CD4-positive, alpha-beta T cell treated with Interleukin-1 beta for 1 hour (primary cell): Measurements from ENCODE around the gene KRAS.
"Not testable (repeated sequence)": the region's sequence is repeated elsewhere in the genome, so short reads cannot be mapped to it uniquely, and the experiment has no call there.

Source experiments
- DNase-seq, 2 donors: peaks; one replicate each; pipeline ENCODE4 v3.0.0-alpha.2; 2020 to 2022

The KRAS gene

DNA sequence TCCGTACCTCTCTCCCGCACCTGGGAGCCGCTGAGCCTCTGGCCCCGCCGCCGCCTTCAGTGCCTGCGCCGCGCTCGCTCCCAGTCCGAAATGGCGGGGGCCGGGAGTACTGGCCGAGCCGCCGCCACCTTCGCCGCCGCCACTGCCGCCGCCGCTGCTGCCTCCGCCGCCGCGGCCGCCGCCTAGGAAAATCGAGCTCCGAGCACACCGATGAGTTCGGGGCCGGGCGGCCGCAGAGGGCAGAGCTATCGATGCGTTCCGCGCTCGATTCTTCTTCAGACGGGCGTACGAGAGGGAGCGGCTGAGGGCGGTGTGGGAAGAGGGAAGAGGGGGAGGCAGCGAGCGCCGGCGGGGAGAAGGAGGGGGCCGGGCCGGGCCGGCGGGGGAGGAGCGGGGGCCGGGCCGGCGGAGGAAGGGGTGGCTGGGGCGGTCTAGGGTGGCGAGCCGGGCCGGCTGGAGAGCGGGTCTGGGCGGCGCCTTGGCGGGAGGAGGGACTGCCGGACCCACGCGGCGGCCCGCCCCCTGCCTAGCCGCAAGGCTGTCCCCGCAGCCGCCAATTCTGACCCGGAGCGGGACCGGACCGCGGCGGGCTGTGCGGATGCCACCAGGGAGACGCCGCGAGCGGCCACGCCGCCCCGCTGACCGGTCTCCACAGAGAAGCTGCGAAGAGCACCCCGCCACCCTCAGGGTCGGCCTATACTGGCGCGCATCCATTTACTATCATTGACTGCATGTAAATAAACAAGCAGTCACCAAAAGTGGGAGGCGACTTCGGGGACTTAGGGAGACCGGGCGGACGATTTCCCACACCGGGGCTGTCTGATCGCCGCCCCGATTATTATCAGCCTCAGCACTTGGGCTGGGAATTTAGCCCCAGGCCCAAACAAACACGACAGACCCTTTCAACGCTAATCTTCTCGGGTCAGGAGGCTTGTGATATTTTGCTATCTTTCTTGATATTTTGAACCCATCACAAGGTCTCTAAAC is at the start of gene KRAS:
Gene KRAS (minus strand): TSS at position 186 of the 987 bp plus-strand sequence.
- DNase-seq = peak; percentile 94 to 95

DNA sequence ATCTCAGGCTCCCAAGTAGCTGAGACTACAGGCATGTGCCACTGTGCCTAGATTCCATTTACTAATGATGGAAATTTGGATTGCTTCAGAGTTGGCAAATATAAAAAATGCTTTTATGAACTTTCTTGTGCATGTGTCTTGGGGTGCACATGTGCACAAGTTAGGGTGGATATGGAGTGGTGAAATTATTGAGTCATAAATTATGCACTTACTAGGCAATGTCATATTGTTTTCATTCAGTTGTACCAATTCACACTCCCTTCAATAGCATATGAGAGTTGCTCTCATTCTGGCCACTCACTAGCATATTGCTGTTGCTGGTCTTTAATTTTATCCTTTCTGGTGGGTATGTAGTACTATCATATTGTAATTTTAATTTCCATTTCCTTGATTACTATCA is 45.7 kb upstream of the KRAS start:
- no peak for DNase-seq

DNA sequence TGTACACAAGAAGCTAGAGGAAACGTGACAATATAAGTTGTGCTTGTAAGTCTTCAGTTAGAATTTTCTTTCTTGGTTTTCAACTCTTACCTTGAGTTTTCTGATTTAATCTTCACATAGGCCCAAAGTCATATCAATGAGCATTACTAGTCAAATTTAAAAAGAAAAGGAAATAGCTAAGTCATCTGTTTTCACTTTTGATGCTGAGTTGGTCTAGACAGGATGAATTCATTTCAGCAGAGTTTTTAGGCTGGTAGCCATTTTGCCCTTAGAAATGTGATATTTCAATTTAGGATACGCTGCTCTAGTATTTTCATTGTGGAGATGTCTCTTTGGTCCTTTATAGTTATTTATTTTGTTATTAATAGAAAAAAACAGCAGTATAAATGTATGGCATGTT is 44.6 kb upstream of the KRAS start:
- DNase-seq = no peak

DNA sequence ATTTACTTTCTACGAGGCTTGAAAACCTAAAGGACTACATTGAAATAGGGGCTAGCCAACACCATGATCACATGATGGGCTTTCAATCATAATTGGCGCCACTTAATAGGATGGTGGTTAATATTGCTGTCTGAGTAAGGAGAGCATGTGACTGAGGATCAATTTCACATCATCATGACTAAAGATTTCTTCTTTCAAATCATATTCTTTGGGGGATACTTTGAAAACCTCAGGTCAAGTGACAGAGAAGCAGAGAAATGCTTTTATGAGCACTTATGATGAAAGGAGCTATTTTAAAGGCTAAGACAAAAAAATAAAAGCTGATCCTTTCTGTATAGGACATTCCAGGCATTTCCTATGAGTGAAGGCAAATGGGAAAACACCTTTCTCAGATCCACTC is 42.9 kb upstream of the KRAS start:
- DNase-seq = no peak

DNA sequence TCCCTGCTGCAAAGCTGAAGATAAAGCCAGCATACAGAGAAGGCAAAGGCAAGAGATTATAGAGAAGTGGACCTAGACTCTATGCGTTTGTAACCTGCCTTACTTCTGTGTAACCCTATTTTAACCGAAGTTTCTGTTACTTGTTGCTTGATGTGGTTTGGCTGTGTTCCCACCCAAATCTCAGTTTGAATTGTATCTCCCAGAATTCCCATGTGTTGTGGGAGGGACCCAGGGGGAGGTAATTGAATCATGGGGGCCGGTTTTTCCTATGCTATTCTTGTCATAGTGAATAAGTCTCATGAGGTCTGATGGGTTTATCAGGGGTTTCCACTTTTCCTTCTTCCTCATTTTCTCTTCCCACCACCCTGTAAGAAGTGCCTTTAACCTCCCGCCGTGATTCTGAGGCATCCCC is 42.1 kb upstream of the KRAS start:
- DNase-seq = not testable (repeated sequence)

DNA sequence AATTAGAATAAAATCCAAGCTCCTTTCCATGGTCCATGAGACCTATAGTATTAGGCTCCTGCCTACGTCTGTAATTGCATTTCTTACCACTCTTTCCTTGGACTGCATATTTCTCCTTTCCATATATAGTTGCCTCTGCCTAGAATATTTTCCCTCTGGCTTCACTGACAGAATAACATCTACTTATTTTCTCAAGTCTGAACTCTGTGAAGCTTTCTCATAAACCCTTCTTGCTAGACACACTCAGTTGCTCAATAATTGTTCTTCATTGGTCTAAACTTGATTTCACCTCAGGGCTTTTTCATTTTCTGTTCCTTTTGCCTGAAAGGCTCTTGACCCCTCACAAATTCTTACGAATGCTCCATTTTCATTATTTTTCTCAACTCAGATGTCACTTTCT is 36.9 kb upstream of the KRAS start:
- no peak for DNase-seq

DNA sequence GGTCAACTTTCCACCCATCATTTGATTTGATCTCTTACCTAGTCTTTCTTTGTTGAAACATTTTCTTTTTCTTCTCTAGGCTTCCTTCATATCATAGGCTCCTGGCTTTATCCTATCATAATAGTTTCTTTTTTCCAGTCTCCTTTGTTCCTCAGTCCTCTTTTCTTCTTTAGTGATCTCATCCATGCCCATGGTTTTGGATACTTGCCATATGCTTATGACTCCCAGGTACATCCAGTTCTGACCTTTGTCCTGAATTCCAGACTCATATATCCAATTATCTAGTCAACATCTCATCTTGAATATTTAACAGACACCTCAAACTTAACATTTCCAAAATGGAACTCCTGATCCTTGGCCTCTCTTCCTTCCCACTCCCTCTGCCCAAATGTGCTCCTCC is 36.1 kb upstream of the KRAS start:
- DNase-seq = no peak

DNA sequence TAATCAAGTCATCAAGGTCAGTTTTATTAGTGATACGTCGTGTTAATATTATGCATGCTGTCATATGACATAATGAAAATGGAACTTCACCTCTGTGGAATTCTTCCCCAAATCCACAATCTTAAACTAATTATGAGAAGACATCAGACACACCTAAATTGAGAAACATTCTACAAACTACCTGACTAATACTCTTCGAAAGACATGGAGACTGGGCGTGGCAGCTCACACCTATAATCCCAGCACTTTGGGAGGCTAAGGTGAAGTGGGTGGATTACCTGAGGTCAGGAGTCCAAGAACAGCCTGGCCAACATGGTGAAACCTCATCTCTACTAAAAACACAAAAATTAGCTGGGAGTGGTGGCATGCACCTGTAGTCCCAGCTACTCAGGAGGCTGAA is 33.3 kb upstream of the KRAS start:
- no peak for DNase-seq

DNA sequence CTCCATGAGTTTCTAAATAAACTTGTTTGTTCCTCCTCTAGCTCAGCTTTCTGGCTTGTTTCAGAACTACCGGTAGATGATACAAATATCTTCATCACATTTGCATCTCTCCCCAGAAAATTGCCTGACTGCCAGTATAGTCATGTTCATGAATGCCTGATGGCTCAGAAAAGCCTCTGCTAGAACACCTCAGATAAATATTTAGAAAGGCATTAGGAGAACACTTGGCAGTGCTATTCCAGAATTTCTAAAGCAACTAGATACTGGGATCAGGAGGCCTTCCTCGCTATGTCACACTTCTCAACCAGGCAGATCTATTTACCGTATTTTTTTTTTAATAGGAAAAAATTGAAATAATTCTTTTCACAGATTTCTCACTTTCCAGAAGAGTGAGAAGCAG is 32.3 kb upstream of the KRAS start:
- DNase-seq = no peak

DNA sequence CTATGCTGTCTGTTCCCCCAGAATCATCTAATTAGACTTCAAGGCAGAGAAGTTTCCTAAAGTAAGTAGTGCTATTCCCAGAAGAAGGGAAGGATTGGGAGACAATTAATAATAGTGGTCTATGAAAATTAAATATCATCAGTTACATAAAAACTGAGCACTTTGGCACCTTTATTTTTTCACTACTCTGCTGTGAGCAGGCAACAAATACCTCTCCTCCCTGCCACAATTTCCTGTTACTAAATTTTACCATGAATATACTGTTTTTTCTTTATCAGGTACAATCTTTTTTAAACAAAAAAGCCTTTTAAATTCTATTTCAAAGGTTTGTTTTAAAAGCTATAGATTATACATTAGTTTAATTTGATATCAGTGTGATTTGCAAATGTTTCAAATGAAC is 29.4 kb upstream of the KRAS start:
- peak in 1 of 2 donors; percentile 13 for DNase-seq

DNA sequence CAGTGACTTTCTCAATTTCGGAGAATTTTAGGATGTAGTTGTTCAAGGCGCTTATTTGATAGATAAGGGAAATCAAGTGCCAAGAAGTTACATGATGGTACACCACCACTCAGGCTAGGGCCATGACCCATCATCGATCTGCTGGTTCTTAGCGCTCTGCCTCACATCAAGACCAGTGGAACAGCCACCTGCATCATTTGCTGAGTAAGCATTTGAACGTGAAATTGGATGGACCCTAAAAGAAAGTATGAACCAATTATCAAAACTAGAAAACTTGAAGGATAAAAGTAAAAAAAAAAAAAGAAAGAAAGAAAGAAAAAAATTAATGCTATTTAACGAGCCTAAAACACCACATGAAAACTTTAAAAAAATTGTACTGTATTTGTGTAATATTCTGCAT is 27.5 kb upstream of the KRAS start:
- DNase-seq = no peak

DNA sequence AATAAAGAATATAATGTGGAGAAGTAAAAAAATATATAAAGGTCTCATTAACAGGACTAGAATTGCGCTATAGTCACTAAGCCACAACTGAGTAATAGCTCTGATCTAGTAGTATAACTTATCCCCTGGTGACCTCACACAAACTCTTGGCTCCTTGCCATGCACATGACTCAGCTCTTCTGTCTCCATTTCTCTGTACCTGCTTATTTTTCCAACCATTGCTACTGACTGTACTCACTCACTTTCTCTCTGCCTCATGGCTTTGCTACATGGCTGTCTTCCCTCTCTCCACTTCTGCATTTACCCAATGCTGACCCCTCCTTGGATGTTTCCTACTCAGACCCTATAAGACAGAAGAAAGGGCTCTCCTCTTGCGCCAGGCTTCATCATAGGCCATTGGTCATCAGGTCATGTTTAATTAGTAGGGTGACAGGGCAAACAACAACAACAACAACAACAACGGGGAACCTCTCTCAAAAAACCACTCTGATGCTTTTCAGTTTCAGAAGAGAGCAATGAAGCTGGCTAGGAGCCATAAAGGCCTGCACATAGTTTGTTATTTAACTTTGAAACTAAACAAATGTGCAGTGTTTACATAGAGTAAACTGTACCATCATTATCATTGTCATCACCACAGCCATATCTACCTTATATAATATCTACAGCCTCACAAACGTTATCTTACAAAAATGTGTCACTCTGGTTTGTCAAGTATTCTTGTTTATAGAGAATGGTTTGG is 25.6 kb upstream of the KRAS start:
- no peak for DNase-seq

DNA sequence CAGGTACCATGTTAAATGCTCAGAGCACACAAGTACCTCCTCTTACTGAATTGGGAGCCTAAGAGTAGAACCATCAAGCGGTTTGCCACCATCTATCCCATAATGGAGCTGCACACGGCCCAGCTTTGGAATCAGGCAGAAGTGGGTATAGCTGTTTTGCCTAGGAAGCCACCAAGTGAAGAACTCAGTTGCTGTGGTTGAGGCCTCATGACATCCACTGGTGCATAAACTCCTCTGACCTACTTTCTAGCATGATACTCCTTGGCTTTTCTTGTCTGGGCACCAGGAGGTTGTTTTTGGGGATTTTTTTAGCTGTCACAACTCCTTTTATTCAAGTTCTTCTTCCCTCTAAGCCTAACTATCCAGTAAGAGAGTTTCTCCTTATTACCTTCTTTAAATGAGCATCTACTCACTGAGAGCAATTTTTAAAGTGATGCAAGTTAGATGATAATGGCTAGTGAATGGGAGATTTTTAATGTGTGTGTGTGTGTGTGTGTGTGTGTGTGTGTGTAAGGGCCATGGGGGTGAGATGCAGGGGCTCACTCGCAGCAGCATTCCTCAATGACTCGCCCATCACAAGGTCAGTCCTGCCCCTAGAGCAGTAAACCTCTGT is 20.9 kb upstream of the KRAS start:
- no peak for DNase-seq

DNA sequence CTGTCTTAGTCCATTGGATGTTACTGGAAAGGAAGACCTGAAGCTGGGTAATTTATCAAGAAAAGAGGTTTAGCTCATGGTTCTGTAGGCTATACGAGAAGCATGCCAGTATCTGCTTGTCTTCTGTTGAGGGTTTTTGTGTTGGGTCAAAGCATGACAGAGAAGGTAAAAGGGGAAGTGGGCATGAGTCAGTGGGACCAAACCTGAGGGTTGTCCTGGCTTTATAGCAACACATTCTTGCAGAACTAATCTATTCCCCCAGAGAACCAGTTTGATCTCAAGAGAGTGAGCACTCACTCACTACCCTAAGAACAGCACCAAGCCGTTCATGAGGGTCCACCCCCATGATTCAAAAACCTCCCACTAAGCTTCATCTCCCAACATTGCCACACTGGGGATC is 19.0 kb upstream of the KRAS start:
- peak in 1 of 2 donors; percentile 31 for DNase-seq

DNA sequence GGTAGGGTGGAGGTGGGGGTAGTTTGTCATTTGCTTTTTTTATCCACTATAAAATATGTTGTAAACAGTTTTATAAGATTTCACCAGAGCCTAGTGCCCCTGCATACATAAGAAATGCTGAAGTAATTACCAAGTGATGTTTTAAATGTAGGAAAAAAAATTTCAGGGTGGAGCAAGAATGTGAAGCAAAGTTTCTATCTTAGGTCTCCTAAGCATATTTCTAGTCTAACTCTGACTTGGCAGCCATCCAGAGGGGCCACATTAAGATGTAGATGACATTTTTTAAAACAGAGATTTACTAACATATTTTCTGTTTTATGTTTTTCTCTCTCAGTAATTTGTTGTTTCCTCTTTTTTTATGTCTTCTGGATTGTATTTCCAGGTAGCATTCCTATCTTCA is 15.8 kb upstream of the KRAS start:
- DNase-seq = no peak

DNA sequence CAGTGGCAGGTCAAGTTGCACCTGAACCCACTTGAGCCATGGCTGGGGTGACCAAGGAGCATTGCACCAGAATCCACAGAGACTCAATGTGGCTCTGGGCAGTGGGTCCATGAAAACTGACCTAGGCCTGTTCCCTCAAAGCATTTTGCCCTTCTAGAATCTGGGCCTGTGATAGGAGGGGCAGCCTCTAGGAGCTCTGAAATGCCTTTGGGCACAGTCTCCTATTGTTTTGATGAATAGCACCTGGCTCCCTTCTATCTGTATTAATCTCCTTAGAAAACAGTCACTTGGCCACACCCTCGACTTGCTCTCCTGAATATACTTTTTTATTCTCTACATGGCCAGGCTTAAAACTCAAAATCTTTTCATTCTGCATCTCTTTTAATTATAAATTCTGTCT is 14.1 kb upstream of the KRAS start:
- no peak for DNase-seq

DNA sequence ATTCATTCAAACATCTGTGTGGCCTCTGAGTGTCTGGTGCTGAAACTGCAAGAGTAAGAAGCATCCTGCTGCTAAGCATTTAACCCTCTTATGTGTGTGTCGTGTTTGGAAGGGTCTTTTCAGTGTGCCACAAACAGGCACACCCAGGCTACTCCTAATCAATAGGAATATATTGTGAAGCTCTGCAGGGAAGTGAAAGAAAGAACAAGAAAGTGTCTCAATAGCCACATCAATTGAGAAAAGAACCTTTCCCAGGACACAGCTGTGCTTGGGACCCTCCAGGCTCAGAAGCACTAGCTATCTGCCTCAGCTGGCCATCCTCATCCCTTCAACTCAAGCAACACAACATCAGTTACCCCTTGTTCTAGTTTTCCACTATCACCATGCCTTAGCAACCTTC is 13.4 kb upstream of the KRAS start:
- no peak for DNase-seq

DNA sequence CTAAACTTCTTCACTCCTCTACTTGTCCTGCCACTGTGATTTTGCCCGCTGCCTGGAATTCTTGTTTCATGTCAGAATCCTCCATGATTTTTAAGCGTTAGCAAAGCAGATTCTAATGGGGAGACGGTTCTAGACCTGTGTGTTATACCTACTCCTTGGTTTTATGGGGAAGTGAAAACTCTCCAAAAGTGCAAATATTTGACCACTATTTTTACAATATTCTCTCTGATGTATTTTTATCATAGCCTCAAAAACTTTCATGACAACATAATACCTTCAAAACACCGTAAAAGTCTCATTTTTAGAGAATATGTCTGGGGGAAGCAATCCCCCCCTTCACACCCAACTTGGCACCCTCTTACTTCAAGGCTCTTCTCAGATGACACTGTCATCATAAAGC is 12.9 kb upstream of the KRAS start:
- DNase-seq = no peak

DNA sequence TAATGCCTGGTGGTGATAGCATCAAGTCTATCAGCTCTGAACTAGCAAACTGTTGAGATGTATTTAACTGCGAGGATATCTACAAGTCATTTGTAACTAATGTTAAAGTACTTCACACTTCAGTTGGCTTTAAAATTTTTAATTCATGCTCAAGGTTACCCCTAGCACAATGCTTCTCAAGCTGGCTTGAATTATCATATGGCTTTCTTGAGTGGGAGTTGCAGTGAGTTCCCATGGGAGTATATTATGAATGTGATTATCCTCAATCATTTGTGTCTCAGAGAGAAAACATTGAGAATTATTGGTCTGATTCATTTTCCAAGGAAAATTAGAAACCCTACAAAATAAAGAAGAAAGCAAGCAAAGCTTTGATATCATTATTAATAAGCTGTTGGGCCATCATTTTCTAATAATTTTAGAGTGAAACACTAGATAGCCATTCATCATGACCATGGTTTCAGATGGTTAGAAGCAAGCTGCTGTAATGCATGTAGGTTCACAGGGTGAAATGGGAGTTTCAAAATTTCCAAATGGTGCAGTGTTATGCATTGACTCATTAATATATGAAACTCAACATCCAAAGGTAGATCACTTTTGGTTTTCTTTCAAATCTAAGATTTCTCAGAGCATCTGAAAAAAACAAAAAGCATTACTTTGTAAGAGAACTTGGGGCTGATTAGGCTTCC is 11.8 kb upstream of the KRAS start:
- no peak for DNase-seq

DNA sequence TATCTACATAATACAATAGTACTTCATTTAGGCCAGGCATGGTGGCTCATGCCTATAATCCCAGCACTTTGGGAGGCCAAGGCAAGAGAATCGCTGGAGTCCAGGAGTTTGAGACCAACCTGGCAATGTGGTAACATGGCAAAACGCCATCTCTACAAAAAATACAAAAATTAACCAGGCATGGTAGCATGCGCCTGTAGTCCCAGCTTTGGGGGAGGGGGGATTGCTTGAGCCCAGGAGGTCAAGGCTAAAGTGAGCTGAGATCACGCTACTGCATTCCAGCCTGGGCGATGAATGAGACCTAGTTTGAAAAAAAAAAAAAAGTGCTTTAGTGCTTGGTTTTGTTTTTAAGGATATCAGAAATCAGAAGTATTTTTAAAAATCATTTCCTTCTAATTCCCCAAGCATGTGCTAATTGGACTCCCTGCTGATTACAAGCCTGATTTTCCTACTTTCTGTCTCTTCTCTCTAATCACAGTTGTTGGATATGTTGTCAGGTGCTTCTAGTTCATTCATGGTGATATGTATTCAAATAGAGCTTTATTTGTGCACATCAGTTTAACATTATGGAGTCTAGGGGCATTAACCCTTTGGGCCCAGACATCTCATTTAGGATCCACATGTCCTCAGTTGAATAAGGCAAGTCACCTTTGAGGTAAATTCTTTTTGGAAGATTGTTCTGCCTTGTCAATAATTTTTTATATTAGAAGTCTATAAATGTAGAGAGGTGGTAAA is 7.0 kb upstream of the KRAS start:
- no peak for DNase-seq

DNA sequence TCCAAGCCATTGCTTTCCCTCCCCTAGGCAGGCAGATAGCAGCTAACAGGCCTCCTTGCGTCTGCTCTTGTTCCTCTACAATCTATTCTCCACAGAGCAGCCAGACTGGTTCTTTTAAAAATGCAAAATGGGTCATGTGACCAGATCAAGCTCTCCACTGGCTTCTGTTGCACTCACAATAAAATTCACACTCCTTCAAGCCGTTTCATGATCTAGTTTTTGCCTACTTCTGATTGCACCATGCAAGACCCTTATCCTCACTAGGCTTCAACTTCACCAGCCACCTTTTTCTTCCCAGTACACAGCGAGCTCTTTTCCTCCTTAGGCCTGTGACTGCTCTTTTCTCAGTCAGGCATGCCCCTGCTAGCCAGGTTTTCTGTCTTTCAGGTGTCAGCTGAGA is 6.1 kb upstream of the KRAS start:
- no peak for DNase-seq

DNA sequence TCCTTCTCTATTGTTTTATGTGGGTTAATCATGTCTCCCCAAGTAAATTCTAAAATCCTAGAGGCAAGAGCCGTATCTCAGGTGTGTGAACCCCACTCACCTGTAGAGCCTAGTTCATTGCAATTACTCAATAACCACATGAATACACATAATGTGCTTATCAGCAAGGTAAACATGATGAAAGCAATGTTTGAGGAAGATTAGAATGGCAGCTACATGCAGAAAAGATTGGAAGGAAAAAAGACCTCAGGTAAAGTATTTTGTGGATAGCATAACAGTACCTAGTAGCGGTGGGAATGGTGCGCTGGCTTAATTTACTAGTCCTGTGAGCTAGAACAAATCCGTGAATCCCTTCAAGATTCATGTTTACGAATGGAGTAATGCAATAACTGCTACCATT is 5.3 kb upstream of the KRAS start:
- DNase-seq = no peak
